Subcutaneous abdominal adipose tissue (tissue), 5 donors: Measurements from ENCODE around the gene COL10A1.

Experiments used
- H3K27ac ChIP-seq: one replicate; pipeline ENCODE4 v1.7.0; 2013; ENCODE audit warnings: low read depth, mild to moderate bottlenecking, inconsistent platforms, low read length, moderate library complexity
- H3K27me3 ChIP-seq, 5 donors: one replicate each; pipeline ENCODE4 v1.7.0; 2013; ENCODE audit warnings: low read length in 5 of 5, inconsistent platforms in 1 of 5; ENCODE audit not compliant: control insufficient read depth in 5 of 5, insufficient read depth in 4 of 5
- H3K36me3 ChIP-seq, 5 donors: one replicate each; pipeline ENCODE4 v1.7.0; 2013; ENCODE audit warnings: low read length in 5 of 5; ENCODE audit not compliant: control insufficient read depth in 5 of 5, insufficient read depth in 5 of 5
- H3K4me1 ChIP-seq, 5 donors: one replicate each; pipeline ENCODE4 v1.7.0; 2013; ENCODE audit warnings: low read length in 5 of 5, mild to moderate bottlenecking in 3 of 5, moderate library complexity in 1 of 5; ENCODE audit not compliant: control insufficient read depth in 5 of 5, insufficient read depth in 5 of 5
- H3K4me3 ChIP-seq, 5 donors: one replicate each; pipeline ENCODE4 v1.7.0; 2013; ENCODE audit warnings: low read length in 5 of 5, low read depth in 1 of 5
- H3K9ac ChIP-seq, 5 donors: one replicate each; pipeline ENCODE4 v1.7.0; 2013; ENCODE audit warnings: low read length in 5 of 5, mild to moderate bottlenecking in 4 of 5, moderate library complexity in 3 of 5
- H3K9me3 ChIP-seq, 5 donors: one replicate each; pipeline ENCODE4 v1.7.0; 2013; ENCODE audit warnings: low read length in 5 of 5; ENCODE audit not compliant: control insufficient read depth in 5 of 5
- donor health status: healthy.
- donor health status: healthy.
- donor health status: healthy.
- donor health status: healthy.
- donor health status: healthy.

COL10A1 gene

DNA sequence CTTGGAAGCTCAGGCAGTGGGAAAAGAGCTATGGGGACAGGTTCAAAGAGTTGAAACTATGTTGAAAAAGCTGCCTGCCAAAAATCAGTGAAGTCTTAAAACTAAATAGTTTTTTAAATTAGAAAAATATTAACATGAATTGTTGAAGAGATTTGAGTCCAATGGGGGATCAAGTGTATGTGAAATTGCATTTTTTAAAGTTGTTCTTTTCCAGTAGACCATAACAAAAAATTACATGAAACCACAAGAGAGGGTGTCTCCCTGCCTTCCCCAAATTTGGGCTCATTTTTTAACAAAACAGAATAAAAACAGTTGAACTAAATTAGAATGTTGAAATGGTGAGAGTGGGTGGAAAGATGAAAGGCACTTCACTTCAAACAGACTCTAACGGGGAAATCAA is 31.5 kb upstream of the COL10A1 start:
- H3K9me3 ChIP-seq: no peaks in the 10 kb centered on the region
- H3K9ac ChIP-seq: no peak overlapping the region
- H3K36me3 ChIP-seq: peaks cover 0 to 2% (median 0%) of the 10 kb centered on the region in 5 donors
- H3K27ac ChIP-seq: no peak overlapping the region
- H3K4me1 ChIP-seq: peaks cover 0 to 3% (median 0%) of the 10 kb centered on the region in 5 donors
- H3K4me3 ChIP-seq: no peak overlapping the region
- no peaks in the 10 kb centered on the region for H3K27me3 ChIP-seq

DNA sequence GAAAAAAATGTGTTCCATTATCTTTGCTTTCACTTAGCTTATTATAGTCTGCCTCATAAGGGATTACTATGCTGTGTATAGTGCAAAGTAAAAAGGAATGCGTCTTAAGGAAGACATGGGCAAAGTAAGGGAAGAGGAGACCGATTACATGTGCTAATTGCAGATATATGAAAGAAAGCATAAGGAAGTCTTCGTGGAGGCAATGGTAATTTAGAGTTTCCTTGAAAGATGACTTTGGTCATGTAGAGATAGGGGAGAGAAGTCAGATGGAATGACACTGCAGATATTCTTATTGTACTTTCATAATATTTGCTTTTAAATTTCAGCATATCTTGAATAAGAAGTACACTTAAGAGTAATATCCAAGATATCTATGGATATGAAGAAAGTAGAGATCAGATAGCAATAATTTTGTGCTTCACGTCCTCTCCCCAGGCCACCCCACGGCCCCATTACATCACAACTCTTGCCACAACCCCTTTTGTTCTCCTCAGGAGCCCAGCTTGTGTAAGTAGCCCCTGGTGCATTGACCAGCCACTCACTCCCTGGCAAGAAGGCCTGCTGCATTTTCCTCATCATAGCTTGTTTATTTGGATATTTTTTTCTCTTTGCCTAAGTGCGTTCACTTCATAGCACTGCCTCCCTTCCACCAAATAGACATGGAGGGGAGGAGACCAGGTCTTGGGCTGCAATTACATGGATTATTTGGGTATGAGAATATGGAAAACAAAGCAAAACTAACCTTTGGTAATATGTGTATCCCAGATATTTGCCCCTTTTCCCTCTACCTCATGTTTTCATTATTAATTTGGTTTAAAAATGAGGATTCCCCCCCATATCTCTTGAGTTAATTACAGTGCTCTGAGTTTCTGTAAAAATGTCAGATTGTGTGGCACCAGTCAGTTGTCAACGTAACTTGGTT is 30.7 kb upstream of the COL10A1 start:
- no peak overlapping the region for H3K9ac ChIP-seq
- no peak overlapping the region for H3K4me3 ChIP-seq
- H3K36me3 ChIP-seq: peaks cover 0 to 2% (median 0%) of the 10 kb centered on the region in 5 donors
- no peak overlapping the region for H3K27ac ChIP-seq
- no peaks in the 10 kb centered on the region for H3K27me3 ChIP-seq
- H3K9me3 ChIP-seq: no peaks in the 10 kb centered on the region
- peaks cover 0 to 3% (median 0%) of the 10 kb centered on the region in 5 donors for H3K4me1 ChIP-seq

- no peaks in the 10 kb centered on the region for H3K27me3 ChIP-seq
- no peak overlapping the region for H3K4me3 ChIP-seq
- H3K36me3 ChIP-seq: peaks cover 0 to 2% (median 0%) of the 10 kb centered on the region in 5 donors
- H3K9me3 ChIP-seq: no peaks in the 10 kb centered on the region
- peaks cover 0 to 3% (median 0%) of the 10 kb centered on the region in 5 donors for H3K4me1 ChIP-seq
- H3K27ac ChIP-seq: no peak overlapping the region
- no peak overlapping the region for H3K9ac ChIP-seq
These were observed 29.0 kb upstream of the COL10A1 start for GRCh38 chr6:116154887-116155286.

- Histone ChIP-seq H3K27me3 (no peaks in the 10 kb centered on the region), H3K9me3 (no peaks in the 10 kb centered on the region), H3K4me3 (no peak overlapping the region), H3K36me3 (peaks cover 0 to 9% (median 2%) of the 10 kb centered on the region in 5 donors), H3K4me1 (no peaks in the 10 kb centered on the region), H3K27ac (no peak overlapping the region), H3K9ac (no peak overlapping the region)
These were observed 26.7 kb upstream of the COL10A1 start for GRCh38 chr6:116152620-116153019.

- Histone ChIP-seq H3K9ac (no peak overlapping the region), H3K9me3 (no peaks in the 10 kb centered on the region), H3K27ac (no peak overlapping the region), H3K4me3 (no peak overlapping the region), H3K27me3 (no peaks in the 10 kb centered on the region), H3K4me1 (no peaks in the 10 kb centered on the region), H3K36me3 (peaks cover 0 to 9% (median 0%) of the 10 kb centered on the region in 5 donors)
These were observed 20.1 kb upstream of the COL10A1 start for GRCh38 chr6:116145803-116146675.

DNA sequence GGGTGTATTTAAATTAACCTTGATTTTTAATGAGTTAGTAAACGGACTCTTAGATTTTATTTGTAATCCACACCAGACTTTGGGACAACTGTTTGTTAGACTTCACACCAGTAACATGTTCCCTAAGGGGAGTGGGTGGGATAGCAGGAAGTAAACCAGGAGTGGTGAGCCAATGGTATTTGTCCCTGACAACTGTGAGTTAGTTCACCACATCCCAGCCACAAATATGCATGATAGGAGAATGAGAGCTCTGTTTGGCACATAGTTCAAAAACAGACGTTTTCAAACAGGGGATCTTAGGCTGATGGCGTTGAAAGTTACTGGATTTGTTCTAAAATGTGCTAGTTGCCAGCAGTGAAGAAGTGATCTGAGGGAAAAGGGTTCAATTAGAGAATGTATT is 18.7 kb upstream of the COL10A1 start:
- no peak overlapping the region for H3K9ac ChIP-seq
- H3K36me3 ChIP-seq: peaks cover 0 to 10% (median 4%) of the 10 kb centered on the region in 5 donors
- no peak overlapping the region for H3K4me3 ChIP-seq
- no peaks in the 10 kb centered on the region for H3K4me1 ChIP-seq
- H3K9me3 ChIP-seq: no peaks in the 10 kb centered on the region
- H3K27ac ChIP-seq: no peak overlapping the region
- no peaks in the 10 kb centered on the region for H3K27me3 ChIP-seq

DNA sequence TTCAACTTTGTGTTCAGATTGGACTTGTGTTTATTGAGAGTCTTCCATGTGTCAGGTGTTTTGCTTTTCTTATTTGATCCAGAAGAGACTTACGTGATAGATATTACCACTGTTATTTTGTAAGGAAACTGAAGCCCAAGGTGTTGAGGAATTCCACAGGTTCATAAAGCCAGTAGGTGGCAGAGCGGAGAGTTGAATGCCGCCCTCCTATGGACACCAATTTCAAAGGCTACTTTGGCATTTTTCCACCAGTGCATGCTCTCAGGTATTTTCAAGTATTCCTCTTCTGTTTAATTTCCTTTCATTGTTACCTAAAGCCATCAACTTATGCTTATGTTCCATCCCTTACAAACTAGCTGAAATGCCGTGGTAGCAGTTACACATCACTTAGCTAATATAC is 14.0 kb upstream of the COL10A1 start:
- peaks cover 0 to 13% (median 6%) of the 10 kb centered on the region in 5 donors for H3K36me3 ChIP-seq
- H3K27ac ChIP-seq: no peak overlapping the region
- no peaks in the 10 kb centered on the region for H3K9me3 ChIP-seq
- H3K9ac ChIP-seq: no peak overlapping the region
- no peaks in the 10 kb centered on the region for H3K4me1 ChIP-seq
- H3K27me3 ChIP-seq: no peaks in the 10 kb centered on the region
- H3K4me3 ChIP-seq: no peak overlapping the region

- H3K9ac ChIP-seq: no peak overlapping the region
- H3K27me3 ChIP-seq: no peaks in the 10 kb centered on the region
- H3K4me1 ChIP-seq: no peaks in the 10 kb centered on the region
- no peak overlapping the region for H3K27ac ChIP-seq
- peaks cover 0 to 13% (median 6%) of the 10 kb centered on the region in 5 donors for H3K36me3 ChIP-seq
- H3K9me3 ChIP-seq: no peaks in the 10 kb centered on the region
- H3K4me3 ChIP-seq: no peak overlapping the region
These were observed 11.0 kb upstream of the COL10A1 start for GRCh38 chr6:116136933-116137340.

- Histone ChIP-seq H3K4me1 (no peaks in the 10 kb centered on the region), H3K36me3 (peaks cover 0 to 13% (median 6%) of the 10 kb centered on the region in 5 donors), H3K9me3 (no peaks in the 10 kb centered on the region), H3K9ac (no peak overlapping the region), H3K4me3 (no peak overlapping the region), H3K27me3 (no peaks in the 10 kb centered on the region), H3K27ac (no peak overlapping the region)
These were observed 10.4 kb upstream of the COL10A1 start for GRCh38 chr6:116136373-116136772.

DNA sequence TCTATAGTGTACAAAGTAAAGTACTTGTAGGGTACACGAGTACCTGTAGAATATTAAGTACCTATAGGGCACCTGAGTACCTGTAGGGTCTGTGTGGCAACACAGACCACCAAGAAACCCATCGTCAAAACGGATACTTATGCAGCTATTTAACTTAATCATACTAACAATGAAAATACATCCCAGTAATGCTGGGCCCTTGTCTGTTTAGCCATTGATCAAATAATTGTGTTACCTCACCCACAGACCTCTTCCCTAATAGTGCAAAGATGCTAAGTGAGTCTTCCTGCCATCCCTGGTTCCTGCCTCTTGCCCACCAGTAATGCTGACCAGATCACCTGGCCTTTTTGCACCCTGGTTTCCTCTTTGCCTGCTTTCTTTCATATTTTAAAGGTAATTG is 7.5 kb upstream of the COL10A1 start:
- Histone ChIP-seq H3K27me3 (no peaks in the 10 kb centered on the region), H3K4me1 (no peaks in the 10 kb centered on the region), H3K9ac (no peak overlapping the region), H3K36me3 (peaks cover 0 to 6% (median 0%) of the 10 kb centered on the region in 5 donors), H3K4me3 (no peak overlapping the region), H3K9me3 (no peaks in the 10 kb centered on the region), H3K27ac (no peak overlapping the region)
